Natural killer cell (primary cell): ENCODE data around the gene TNFRSF9. TPM values are rescaled to one million over a fixed set of nuclear protein-coding genes. Genes with fewer than 3 reads are reported as not detected.

Experiments
- ATAC-seq, 3 donors: fragments of 150-1000 bp in 2 of 3; fragments of 200-7000 bp in 1 of 3; cut with Tn5 transposase; 1 replicate in 1 of 3; 2 replicates in 2 of 3; pipeline ENCODE4 v1.10.0; 2021; ENCODE audit warnings: mild to moderate bottlenecking in 2 of 3, moderate library complexity in 2 of 3
- DNase-seq, 2 donors: peaks; one replicate each; pipeline versions ENCODE4 v3.0.0 to v3.0.0-alpha.2; 2013 to 2021; ENCODE audit warnings: mixed read lengths in 1 of 2
- H3K27ac ChIP-seq: one replicate; pipeline ENCODE4 v1.5.1; 2013; ENCODE audit warnings: mild to moderate bottlenecking, low read length
- H3K27me3 ChIP-seq: one replicate; pipeline ENCODE4 v1.6.1; 2013; ENCODE audit warnings: low read length; ENCODE audit not compliant: control insufficient read depth, insufficient read depth
- H3K36me3 ChIP-seq: one replicate; pipeline ENCODE4 v1.6.1; 2013; ENCODE audit warnings: low read length; ENCODE audit not compliant: control insufficient read depth, insufficient read depth
- H3K4me1 ChIP-seq: one replicate; pipeline ENCODE4 v1.6.1; 2013; ENCODE audit warnings: low read length; ENCODE audit not compliant: control insufficient read depth, insufficient read depth
- H3K4me3 ChIP-seq: one replicate; pipeline ENCODE4 v1.5.1; 2013; ENCODE audit warnings: low read length
- H3K9me3 ChIP-seq: one replicate; pipeline ENCODE4 v1.6.1; 2013; ENCODE audit warnings: low read length; ENCODE audit not compliant: control insufficient read depth, insufficient read depth
- H3K27ac Mint-ChIP-seq, 2 donors: one replicate each; pipeline ENCODE4 v1.8.0; 2022; ENCODE audit warnings: mild to moderate bottlenecking in 2 of 2, mixed read lengths in 2 of 2, moderate library complexity in 1 of 2
- H3K27me3 Mint-ChIP-seq, 2 donors: one replicate each; pipeline ENCODE4 v1.8.0; 2022; ENCODE audit warnings: low read depth in 2 of 2, mixed read lengths in 2 of 2
- H3K36me3 Mint-ChIP-seq: one replicate; pipeline ENCODE4 v1.8.0; 2022; ENCODE audit warnings: mixed read lengths
- H3K4me1 Mint-ChIP-seq, 2 donors: one replicate each; pipeline ENCODE4 v1.8.0; 2022; ENCODE audit warnings: mixed read lengths in 2 of 2
- H3K4me3 Mint-ChIP-seq: one replicate; pipeline ENCODE4 v1.8.0; 2022; ENCODE audit warnings: mild to moderate bottlenecking, moderate library complexity, mixed read lengths
- H3K9me3 Mint-ChIP-seq, 2 donors: one replicate each; pipeline ENCODE4 v1.8.0; 2022; ENCODE audit warnings: mixed read lengths in 2 of 2
- CTCF ChIP-seq: fragments of 200-600 bp; IDR thresholded peaks from one replicate; pipeline ENCODE4 v1.8.0; 2022; ENCODE audit warnings: antibody characterized with exemption
- WGBS: methylation state at CpG from one replicate; pipeline ENCODE4 v1.1.7; 2013; ENCODE audit warnings: missing lambda C conversion rate; ENCODE audit not compliant: insufficient coverage; 5-methylcytosine and 5-hydroxymethylcytosine counted together
- intact Hi-C: fragments of 100-400 bp; cut with micrococcal nuclease; formaldehyde crosslinking; loops from one replicate; pipeline ENCODE4 v1.14.2; 2022
- total RNA-seq, 4 donors: library from RNA; stranded (reverse); fragments of 120-200 nt in 1 of 4; gene quantifications; one replicate each; pipeline versions ENCODE4 v1.2.3 to v1.2.4, GENCODE V29; 2013 to 2022

TNFRSF9 gene
- total RNA-seq, 3 donors from 2014 or later (not counting 1 experiment from before 2014, with no cell fraction given) = 2.6 to 6.4 (median 4.2) TPM

GRCh38 chr1:7943251-7943650, 2.6 kb upstream of the TNFRSF9 start:
- 54% methylated on average over 2 of the region's 2 CpGs for WGBS
- Mint-ChIP-seq H3K36me3 (no peaks in the 10 kb centered on the region), H3K9me3 (no peaks in the 10 kb centered on the region), H3K27me3 (no peaks in the 10 kb centered on the region), H3K27ac (peak overlapping the region; percentile 58 to 89), H3K4me3 (peak overlapping the region; percentile 67), H3K4me1 (peaks cover 46 to 47% of the 10 kb centered on the region in 2 donors)
- Histone ChIP-seq H3K4me3 (no peak overlapping the region), H3K27me3 (no peaks in the 10 kb centered on the region), H3K4me1 (peaks cover 26% of the 10 kb centered on the region), H3K27ac (no peak overlapping the region), H3K36me3 (no peaks in the 10 kb centered on the region), H3K9me3 (no peaks in the 10 kb centered on the region)
- ATAC-seq = no peak
- no peak for DNase-seq
- intact Hi-C loops = no loop called here
- TF ChIP-seq CTCF = no peak

- Histone ChIP-seq H3K27me3 (no peaks in the 10 kb centered on the region), H3K36me3 (no peaks in the 10 kb centered on the region), H3K9me3 (no peaks in the 10 kb centered on the region), H3K4me3 (peak overlapping the region; percentile 33), H3K27ac (no peak overlapping the region), H3K4me1 (peaks cover 26% of the 10 kb centered on the region)
- intact Hi-C loops = no loop called here
- peak; percentile 56 to 72 for DNase-seq
- no peaks in the 10 kb centered on the region for H3K36me3 Mint-ChIP-seq
- 8% methylated on average over 40 of the region's 40 CpGs for WGBS
- TF ChIP-seq CTCF = peak; percentile 24
- H3K27ac Mint-ChIP-seq = peak overlapping the region; percentile 58 to 89
- H3K27me3 Mint-ChIP-seq = no peaks in the 10 kb centered on the region
- peaks cover 47 to 50% of the 10 kb centered on the region in 2 donors for H3K4me1 Mint-ChIP-seq
- peak overlapping the region; percentile 87 for H3K4me3 Mint-ChIP-seq
- ATAC-seq = peak; percentile 60 to 75 (median 73)
- H3K9me3 Mint-ChIP-seq = no peaks in the 10 kb centered on the region
Observed at GRCh38 chr1:7942214-7942921, 1.7 kb upstream of the TNFRSF9 start.

GRCh38 chr1:7941437-7941793, 776 bp upstream of the TNFRSF9 start:
- 78% methylated on average over 8 of the region's 9 CpGs for WGBS
- no peaks in the 10 kb centered on the region for H3K36me3 Mint-ChIP-seq
- no peak overlapping the region for H3K4me3 ChIP-seq
- no peak overlapping the region for H3K27ac ChIP-seq
- no peaks in the 10 kb centered on the region for H3K9me3 ChIP-seq
- H3K27me3 ChIP-seq = no peaks in the 10 kb centered on the region
- H3K4me1 Mint-ChIP-seq = peaks cover 50 to 52% of the 10 kb centered on the region in 2 donors
- intact Hi-C loops = loop anchor here (2.0 kb wide), 1 partner anchor 39 kb away; no protein-coding TSS in a partner anchor
- no peaks in the 10 kb centered on the region for H3K27me3 Mint-ChIP-seq
- peak overlapping the region; percentile 58 to 89 for H3K27ac Mint-ChIP-seq
- H3K9me3 Mint-ChIP-seq = no peaks in the 10 kb centered on the region
- H3K4me1 ChIP-seq = peaks cover 26% of the 10 kb centered on the region
- no peak for TF ChIP-seq CTCF
- peak overlapping the region; percentile 87 for H3K4me3 Mint-ChIP-seq
- DNase-seq = no peak
- no peaks in the 10 kb centered on the region for H3K36me3 ChIP-seq
- no peak for ATAC-seq

GRCh38 chr1:7940034-7940433, 605 bp downstream of the TNFRSF9 start:
- Mint-ChIP-seq H3K27ac (peak overlapping the region; percentile 58 to 89), H3K9me3 (no peaks in the 10 kb centered on the region), H3K4me1 (peaks cover 50 to 52% of the 10 kb centered on the region in 2 donors), H3K4me3 (peak overlapping the region; percentile 87), H3K27me3 (no peaks in the 10 kb centered on the region), H3K36me3 (no peaks in the 10 kb centered on the region)
- intact Hi-C loops = loop anchor here (2.0 kb wide), 1 partner anchor 37 kb away; no protein-coding TSS in a partner anchor
- Histone ChIP-seq H3K27me3 (no peaks in the 10 kb centered on the region), H3K27ac (no peak overlapping the region), H3K9me3 (no peaks in the 10 kb centered on the region), H3K4me1 (peaks cover 26% of the 10 kb centered on the region), H3K36me3 (no peaks in the 10 kb centered on the region), H3K4me3 (no peak overlapping the region)
- WGBS = 66% methylated on average over 3 of the region's 3 CpGs
- ATAC-seq (no peak), DNase-seq (no peak)
- TF ChIP-seq CTCF = no peak
